ENCODE measurements around the gene SLC25A29.

DNA sequence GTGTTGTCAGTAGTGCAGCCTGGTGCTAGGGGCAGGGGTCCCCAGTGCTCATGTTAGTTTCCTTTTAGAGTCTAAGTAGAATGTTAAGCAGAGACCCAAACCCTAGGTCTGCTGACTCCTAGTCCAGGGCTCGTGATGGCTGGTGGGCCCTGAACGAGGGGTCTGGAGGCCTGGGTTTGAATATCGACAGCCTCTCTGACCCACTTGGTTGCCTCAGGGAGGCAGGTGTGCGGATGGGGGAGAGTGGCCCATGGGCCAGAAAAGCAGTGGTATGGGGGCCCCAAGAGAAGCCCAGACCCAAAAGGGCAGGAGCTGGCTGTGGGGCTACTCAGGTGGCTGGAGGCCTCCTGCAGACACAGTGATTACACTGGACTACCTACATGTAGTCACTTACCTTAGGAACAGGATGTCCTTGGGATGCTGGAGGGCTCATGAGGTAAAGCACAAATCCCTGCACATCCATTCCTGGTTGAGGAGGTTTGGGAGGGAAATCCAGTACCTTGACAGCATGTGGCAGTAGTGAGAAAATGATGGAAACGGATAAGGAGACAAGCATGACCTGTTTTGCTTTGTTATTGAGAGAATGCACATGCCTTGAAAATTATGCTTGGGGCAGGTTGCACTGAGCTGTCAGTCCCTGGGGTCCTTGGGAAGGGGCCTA lies 1.7 kb upstream of the SLC25A29 start:
- TF ChIP-seq, protein P1, sequence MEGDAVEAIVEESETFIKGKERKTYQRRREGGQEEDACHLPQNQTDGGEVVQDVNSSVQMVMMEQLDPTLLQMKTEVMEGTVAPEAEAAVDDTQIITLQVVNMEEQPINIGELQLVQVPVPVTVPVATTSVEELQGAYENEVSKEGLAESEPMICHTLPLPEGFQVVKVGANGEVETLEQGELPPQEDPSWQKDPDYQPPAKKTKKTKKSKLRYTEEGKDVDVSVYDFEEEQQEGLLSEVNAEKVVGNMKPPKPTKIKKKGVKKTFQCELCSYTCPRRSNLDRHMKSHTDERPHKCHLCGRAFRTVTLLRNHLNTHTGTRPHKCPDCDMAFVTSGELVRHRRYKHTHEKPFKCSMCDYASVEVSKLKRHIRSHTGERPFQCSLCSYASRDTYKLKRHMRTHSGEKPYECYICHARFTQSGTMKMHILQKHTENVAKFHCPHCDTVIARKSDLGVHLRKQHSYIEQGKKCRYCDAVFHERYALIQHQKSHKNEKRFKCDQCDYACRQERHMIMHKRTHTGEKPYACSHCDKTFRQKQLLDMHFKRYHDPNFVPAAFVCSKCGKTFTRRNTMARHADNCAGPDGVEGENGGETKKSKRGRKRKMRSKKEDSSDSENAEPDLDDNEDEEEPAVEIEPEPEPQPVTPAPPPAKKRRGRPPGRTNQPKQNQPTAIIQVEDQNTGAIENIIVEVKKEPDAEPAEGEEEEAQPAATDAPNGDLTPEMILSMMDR (conservative IDR thresholded peaks at IDR 0.05; ENCODE audit: low read length), result no peak
- no peak for TF ChIP-seq EZH2phosphoT487 (IDR thresholded peaks at IDR 0.05; ENCODE audit: borderline replicate concordance)

Measured in Loucy (cell line).